Measurements from ENCODE around the gene HOXD4. TPM values are rescaled to one million over a fixed set of nuclear protein-coding genes. Genes with fewer than 3 reads are reported as not detected.

The HOXD4 gene
- total RNA-seq, 4 donors from 2014 or later, result 2.2 to 25.5 (median 15.3) TPM

DNA sequence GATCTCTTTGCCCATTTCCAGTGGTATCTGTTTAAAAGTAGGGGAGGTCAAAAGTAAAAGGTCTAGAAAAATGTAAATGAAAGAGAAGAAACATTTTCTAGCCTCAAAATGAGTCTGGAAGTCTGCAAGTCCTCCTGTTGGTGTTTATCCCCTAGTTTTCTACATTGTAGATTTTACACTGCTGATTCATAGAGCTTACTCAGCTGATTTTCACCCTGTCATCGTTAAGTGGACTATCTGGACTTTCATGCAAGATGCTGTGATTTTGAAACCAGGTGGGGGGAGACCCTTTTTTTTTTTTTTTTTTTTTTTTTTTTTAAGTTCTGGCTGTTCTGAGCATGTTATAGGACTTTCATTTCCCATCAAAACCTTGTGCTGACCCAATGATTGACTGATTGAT lies 16.0 kb downstream of the HOXD4 start:
- H3K36me3 ChIP-seq, result no peaks in the 10 kb centered on the region
- WGBS, 2 donors (ENCODE audit: low coverage in 1 of 2), result 42 to 71% methylated on average over 1 of the region's 1 CpG
- H3K4me1 ChIP-seq, result peaks cover 0 to 23% (median 10%) of the 10 kb centered on the region in 4 donors
- TF ChIP-seq POLR2A (IDR thresholded peaks at IDR 0.05) (no peak), EP300 (IDR thresholded peaks at IDR 0.05; ENCODE audit: low read depth) (no peak), POLR2AphosphoS5 (IDR thresholded peaks at IDR 0.05) (no peak)
- TF ChIP-seq, protein P1, sequence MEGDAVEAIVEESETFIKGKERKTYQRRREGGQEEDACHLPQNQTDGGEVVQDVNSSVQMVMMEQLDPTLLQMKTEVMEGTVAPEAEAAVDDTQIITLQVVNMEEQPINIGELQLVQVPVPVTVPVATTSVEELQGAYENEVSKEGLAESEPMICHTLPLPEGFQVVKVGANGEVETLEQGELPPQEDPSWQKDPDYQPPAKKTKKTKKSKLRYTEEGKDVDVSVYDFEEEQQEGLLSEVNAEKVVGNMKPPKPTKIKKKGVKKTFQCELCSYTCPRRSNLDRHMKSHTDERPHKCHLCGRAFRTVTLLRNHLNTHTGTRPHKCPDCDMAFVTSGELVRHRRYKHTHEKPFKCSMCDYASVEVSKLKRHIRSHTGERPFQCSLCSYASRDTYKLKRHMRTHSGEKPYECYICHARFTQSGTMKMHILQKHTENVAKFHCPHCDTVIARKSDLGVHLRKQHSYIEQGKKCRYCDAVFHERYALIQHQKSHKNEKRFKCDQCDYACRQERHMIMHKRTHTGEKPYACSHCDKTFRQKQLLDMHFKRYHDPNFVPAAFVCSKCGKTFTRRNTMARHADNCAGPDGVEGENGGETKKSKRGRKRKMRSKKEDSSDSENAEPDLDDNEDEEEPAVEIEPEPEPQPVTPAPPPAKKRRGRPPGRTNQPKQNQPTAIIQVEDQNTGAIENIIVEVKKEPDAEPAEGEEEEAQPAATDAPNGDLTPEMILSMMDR (IDR thresholded peaks at IDR 0.05), result no peak
- in situ Hi-C loops (cut with MboI; ENCODE audit: low pct_ligation_motif_present in 1 of 4, low pct_unique_long_range_greater_than_20kb in 1 of 4, low sequenced_read_pairs in 3 of 4), result no loop called here
- no peak overlapping the region for H3K4me3 ChIP-seq
- H3K27me3 ChIP-seq, result peaks cover 61% of the 10 kb centered on the region
- no peak for DNase-seq
- no peak overlapping the region for H3K27ac ChIP-seq
- intact Hi-C loops (cut with DNase I; ENCODE audit: low total_unique reads), result no loop called here
- H3K9me3 ChIP-seq, result no peaks in the 10 kb centered on the region

GRCh38 chr2:176169181-176169580 lies 17.8 kb downstream of the HOXD4 start:
- Histone ChIP-seq H3K36me3 (no peaks in the 10 kb centered on the region), H3K9me3 (no peaks in the 10 kb centered on the region), H3K4me1 (peaks cover 0 to 20% (median 8%) of the 10 kb centered on the region in 4 donors), H3K27me3 (peaks cover 61% of the 10 kb centered on the region), H3K4me3 (no peak overlapping the region), H3K27ac (no peak overlapping the region)
- in situ Hi-C loops (cut with MboI; ENCODE audit: low pct_ligation_motif_present in 1 of 4, low pct_unique_long_range_greater_than_20kb in 1 of 4, low sequenced_read_pairs in 3 of 4) (no loop called here), intact Hi-C loops (cut with DNase I; ENCODE audit: low total_unique reads) (no loop called here)
- no peak for TF ChIP-seq POLR2A (IDR thresholded peaks at IDR 0.05)
- TF ChIP-seq, protein P1 (IDR thresholded peaks at IDR 0.05), result no peak
- TF ChIP-seq POLR2AphosphoS5 (IDR thresholded peaks at IDR 0.05), result no peak
- TF ChIP-seq EP300 (IDR thresholded peaks at IDR 0.05; ENCODE audit: low read depth), result no peak
- WGBS, 2 donors (ENCODE audit: low coverage in 1 of 2), result 100% methylated on average over 4 of the region's 5 CpGs; no CpG with 5 or more reads in 1 of the 2 donors
- DNase-seq, result no peak

GRCh38 chr2:176169711-176170110 lies 18.4 kb downstream of the HOXD4 start:
- WGBS, 2 donors (ENCODE audit: low coverage in 1 of 2), result 50 to 57% methylated on average over 1 to 2 of the region's 2 CpGs

GRCh38 chr2:176170602-176171305 lies 19.4 kb downstream of the HOXD4 start:
- Histone ChIP-seq H3K27ac (no peak overlapping the region), H3K4me1 (peaks cover 0 to 27% (median 16%) of the 10 kb centered on the region in 4 donors), H3K9me3 (no peaks in the 10 kb centered on the region), H3K27me3 (peaks cover 60% of the 10 kb centered on the region), H3K4me3 (no peak overlapping the region), H3K36me3 (no peaks in the 10 kb centered on the region)
- 65% methylated on average over 1 of the region's 1 CpG; no CpG with 5 or more reads in 1 of the 2 donors for WGBS, 2 donors (ENCODE audit: low coverage in 1 of 2)
- in situ Hi-C loops (cut with MboI; ENCODE audit: low pct_ligation_motif_present in 1 of 4, low pct_unique_long_range_greater_than_20kb in 1 of 4, low sequenced_read_pairs in 3 of 4) (no loop called here), intact Hi-C loops (cut with DNase I; ENCODE audit: low total_unique reads) (no loop called here)
- no peak for DNase-seq
- TF ChIP-seq, protein P1 (IDR thresholded peaks at IDR 0.05), result no peak

More at GRCh38 chr2:176169711-176170110, 18.4 kb downstream of the HOXD4 start:
- TF ChIP-seq EP300 (IDR thresholded peaks at IDR 0.05; ENCODE audit: low read depth) (no peak), POLR2AphosphoS5 (IDR thresholded peaks at IDR 0.05) (no peak), POLR2A (IDR thresholded peaks at IDR 0.05) (no peak)
- TF ChIP-seq, protein P1 (IDR thresholded peaks at IDR 0.05), result no peak
- Histone ChIP-seq H3K27ac (no peak overlapping the region), H3K4me3 (no peak overlapping the region), H3K36me3 (no peaks in the 10 kb centered on the region), H3K27me3 (peaks cover 61% of the 10 kb centered on the region), H3K9me3 (no peaks in the 10 kb centered on the region), H3K4me1 (peaks cover 0 to 25% (median 13%) of the 10 kb centered on the region in 4 donors)
- in situ Hi-C loops (cut with MboI; ENCODE audit: low pct_ligation_motif_present in 1 of 4, low pct_unique_long_range_greater_than_20kb in 1 of 4, low sequenced_read_pairs in 3 of 4) (no loop called here), intact Hi-C loops (cut with DNase I; ENCODE audit: low total_unique reads) (no loop called here)
- no peak for DNase-seq

Measured in transverse colon (tissue), 4 donors.